Neuronal stem cell (in vitro differentiated cells): ENCODE results near the gene GATAD2B.

Experiments
- DNase-seq: peaks from one replicate; pipeline ENCODE4 v3.0.0-alpha.2; 2013; ENCODE audit warnings: low spot score
- H2AFZ ChIP-seq: one replicate; pipeline ENCODE4 v1.6.1; 2013; ENCODE audit warnings: mild to moderate bottlenecking, low read length, inconsistent platforms
- H2AK5ac ChIP-seq: 2 replicates; pipeline ENCODE4 v1.6.1; 2013; ENCODE audit warnings: low read depth, mild to moderate bottlenecking, inconsistent platforms, low read length, moderate library complexity, mixed read lengths
- H2BK120ac ChIP-seq: 2 replicates; pipeline ENCODE4 v1.6.1; 2013; ENCODE audit warnings: low read depth, mild to moderate bottlenecking, inconsistent platforms, low read length, moderate library complexity, mixed read lengths
- H2BK12ac ChIP-seq: one replicate; pipeline ENCODE4 v1.6.1; 2013; ENCODE audit warnings: low read length, inconsistent platforms
- H2BK15ac ChIP-seq: 2 replicates; pipeline ENCODE4 v1.6.1; 2013; ENCODE audit warnings: mild to moderate bottlenecking, low read length, inconsistent platforms, mixed read lengths
- H2BK5ac ChIP-seq: one replicate; pipeline ENCODE4 v1.6.1; 2013; ENCODE audit warnings: inconsistent platforms, mild to moderate bottlenecking, low read length, moderate library complexity
- H3K14ac ChIP-seq: one replicate; pipeline ENCODE4 v1.6.1; 2013; ENCODE audit warnings: low read length, inconsistent platforms
- H3K18ac ChIP-seq: 2 replicates; pipeline ENCODE4 v1.6.1; 2013; ENCODE audit warnings: low read length, inconsistent platforms
- H3K23ac ChIP-seq: 2 replicates; pipeline ENCODE4 v1.6.1; 2013; ENCODE audit warnings: low read depth, mild to moderate bottlenecking, mixed read lengths, low read length, inconsistent platforms; ENCODE audit not compliant: poor library complexity
- H3K27ac ChIP-seq: replicated peaks from 3 replicates; pipeline ENCODE4 v1.5.1; 2013; ENCODE audit warnings: low read length, inconsistent platforms
- H3K27me3 ChIP-seq, 3 experiments: 2 replicates each; pipeline ENCODE4 v1.6.1; 2013; ENCODE audit warnings: low read length in 3 of 3, mild to moderate bottlenecking in 2 of 3, inconsistent platforms in 1 of 3, low read depth in 1 of 3, mixed read lengths in 1 of 3, moderate library complexity in 1 of 3; ENCODE audit not compliant: control insufficient read depth in 3 of 3, insufficient read depth in 3 of 3
- H3K36me3 ChIP-seq, 2 donors: replicated peaks in 1 of 2; 2 replicates each; pipeline ENCODE4 v1.6.1; 2013; ENCODE audit warnings: low read length in 2 of 2; ENCODE audit not compliant: control insufficient read depth in 2 of 2, insufficient read depth in 2 of 2
- H3K4ac ChIP-seq: 2 replicates; pipeline ENCODE4 v1.6.1; 2013; ENCODE audit warnings: inconsistent platforms, mild to moderate bottlenecking, low read length, moderate library complexity
- H3K4me1 ChIP-seq, 2 donors: 1 replicate in 1 of 2; 2 replicates in 1 of 2; pipeline ENCODE4 v1.6.1; 2013; ENCODE audit warnings: low read length in 2 of 2, low read depth in 1 of 2; ENCODE audit not compliant: control insufficient read depth in 2 of 2, insufficient read depth in 1 of 2
- H3K4me2 ChIP-seq: one replicate; pipeline ENCODE4 v1.6.1; 2013; ENCODE audit warnings: mild to moderate bottlenecking, low read length, inconsistent platforms; ENCODE audit not compliant: insufficient read depth, poor library complexity, severe bottlenecking
- H3K4me3 ChIP-seq, 2 donors: 2 replicates each; pipeline ENCODE4 v1.5.1; 2013; ENCODE audit warnings: low read length in 2 of 2, mild to moderate bottlenecking in 2 of 2, inconsistent platforms in 1 of 2, moderate library complexity in 1 of 2
- H3K79me1 ChIP-seq: one replicate; pipeline ENCODE4 v1.6.1; 2013; ENCODE audit warnings: low read depth, mild to moderate bottlenecking, inconsistent platforms, low read length, moderate library complexity
- H3K9ac ChIP-seq: one replicate; pipeline ENCODE4 v1.6.1; 2013; ENCODE audit warnings: mild to moderate bottlenecking, low read depth, low read length, inconsistent platforms; ENCODE audit not compliant: poor library complexity
- H3K9me3 ChIP-seq, 2 donors: replicated peaks in 1 of 2; 2 replicates each; pipeline versions ENCODE3 to v1.6.1; 2013; ENCODE audit warnings: low read length in 2 of 2, mild to moderate bottlenecking in 2 of 2, inconsistent platforms in 1 of 2, low read depth in 1 of 2, mixed read lengths in 1 of 2, moderate library complexity in 1 of 2; ENCODE audit not compliant: control insufficient read depth in 2 of 2, insufficient read depth in 1 of 2
- H4K8ac ChIP-seq: one replicate; pipeline ENCODE4 v1.6.1; 2013; ENCODE audit warnings: low read depth, mild to moderate bottlenecking, inconsistent platforms, low read length, moderate library complexity
- H4K91ac ChIP-seq: one replicate; pipeline ENCODE4 v1.6.1; 2013; ENCODE audit warnings: low read length, low read depth, mild to moderate bottlenecking, inconsistent platforms; ENCODE audit not compliant: poor library complexity
- WGBS, 2 donors: extraction: QIAGEN DNeasy Blood & Tissue Kit; methylation state at CpG; one replicate each; pipeline ENCODE4 v1.1.7; 2013; ENCODE audit warnings: missing lambda C conversion rate in 2 of 2, mixed read lengths in 1 of 2; ENCODE audit not compliant: insufficient read length in 2 of 2, insufficient replicate concordance in 1 of 2; ENCODE audit errors: extremely low coverage in 2 of 2; 5-methylcytosine and 5-hydroxymethylcytosine counted together

GATAD2B gene

DNA sequence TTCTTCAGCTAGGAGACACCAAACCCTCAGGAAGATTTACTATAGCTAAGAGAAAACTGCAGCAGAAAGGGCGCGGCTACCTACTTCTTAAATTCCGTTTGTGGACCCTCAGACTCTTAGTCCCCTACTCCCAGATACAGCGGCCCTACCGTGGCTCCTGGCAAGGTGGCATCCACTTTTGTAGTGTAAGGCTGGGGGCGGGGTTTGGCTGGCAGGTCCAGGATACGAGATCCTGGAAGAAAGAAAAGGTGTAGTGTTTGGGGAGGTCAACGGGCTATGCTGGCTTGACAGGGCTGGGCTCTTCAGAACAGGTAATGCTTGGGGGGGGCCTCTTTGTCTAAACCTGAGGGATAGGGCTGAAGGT, 45.2 kb upstream of the GATAD2B start:
- Histone ChIP-seq H4K8ac (no peak overlapping the region), H3K27ac (peak overlapping the region; percentile 91), H3K4ac (no peak overlapping the region), H3K4me2 (peak overlapping the region; percentile 63), H2BK120ac (no peak overlapping the region), H2AFZ (peak overlapping the region; percentile 65), H4K91ac (no peak overlapping the region), H3K18ac (peak overlapping the region; percentile 59), H3K9ac (no peak overlapping the region), H3K23ac (no peak overlapping the region), H2BK12ac (no peak overlapping the region), H2AK5ac (peak overlapping the region; percentile 87), H3K27me3 (no peaks in the 10 kb centered on the region), H3K4me3 (peak overlapping the region; percentile 54 to 60), H3K4me1 (peaks cover 6 to 14% of the 10 kb centered on the region in 2 donors), H3K79me1 (no peaks in the 10 kb centered on the region), H3K36me3 (peaks cover 1 to 28% of the 10 kb centered on the region in 2 donors), H2BK5ac (no peak overlapping the region), H3K9me3 (no peaks in the 10 kb centered on the region), H3K14ac (no peak overlapping the region), H2BK15ac (peak overlapping the region; percentile 1)
- WGBS, 2 donors = no CpG with 5 or more reads among the region's 8 CpGs
- DNase-seq = no peak

DNA sequence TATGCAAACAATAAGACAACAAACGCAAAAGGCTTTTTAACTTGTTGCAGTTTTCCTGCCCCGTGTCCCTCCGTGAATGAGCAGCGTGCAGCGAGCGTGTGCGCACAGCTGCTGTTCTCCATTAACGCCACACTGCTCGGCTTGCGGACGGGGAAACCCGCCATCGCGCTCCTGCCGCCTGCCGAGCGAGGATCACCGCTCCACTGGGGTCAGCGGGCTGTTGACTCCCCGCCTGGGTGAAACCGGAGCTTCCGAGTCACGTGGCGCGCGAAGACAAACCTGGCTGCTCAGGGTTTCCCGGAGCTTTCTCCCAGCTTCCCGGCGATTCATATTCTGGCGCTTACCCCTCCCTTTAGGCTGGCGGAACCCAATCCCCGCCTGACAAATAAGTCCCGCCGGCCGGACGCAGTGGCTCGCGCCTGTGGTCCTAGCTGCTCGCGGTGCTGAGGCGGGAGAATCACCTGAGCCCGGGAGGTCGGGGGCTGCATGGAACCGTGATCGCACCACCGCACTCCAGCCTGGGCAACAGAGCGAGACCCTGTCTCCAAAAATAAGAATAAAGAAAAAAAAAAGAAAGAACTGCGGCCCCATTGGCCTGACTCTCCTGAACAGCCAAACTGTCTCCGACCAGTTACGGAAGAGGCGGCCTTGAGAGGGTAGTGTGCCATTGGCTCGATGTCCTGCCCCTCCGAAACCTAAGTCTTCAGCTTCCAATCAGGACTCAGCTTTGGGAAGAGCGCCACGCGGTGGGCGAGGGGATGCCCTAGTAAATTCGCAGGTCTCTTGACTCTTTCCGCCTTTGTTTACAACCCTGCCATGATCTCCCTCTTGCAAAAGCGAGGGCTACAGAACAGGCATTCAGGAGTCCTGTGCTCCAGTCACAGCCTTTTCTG, 44.6 kb upstream of the GATAD2B start, which contains the start of gene CREB3L4:
Gene CREB3L4, plus strand, starts transcription at position 796 of the 893 bp plus-strand sequence. CDS start 624 bp downstream, outside the sequence.
- Histone ChIP-seq H2BK15ac (peak within 1 kb of the TSS; percentile 82), H3K4me3 (peak within 1 kb of the TSS; percentile 54 to 85), H3K4ac (no peak within 1 kb of the TSS), H3K79me1 (peaks cover 3% of the 10 kb centered on the region), H2AK5ac (peak within 1 kb of the TSS; percentile 87), H3K23ac (peak within 1 kb of the TSS; percentile 90), H4K8ac (no peak within 1 kb of the TSS), H2AFZ (peak within 1 kb of the TSS; percentile 77), H2BK5ac (no peak within 1 kb of the TSS), H3K9ac (peak within 1 kb of the TSS; percentile 83), H3K27me3 (no peaks in the 10 kb centered on the region), H3K36me3 (peaks cover 0 to 22% of the 10 kb centered on the region in 2 donors), H4K91ac (no peak within 1 kb of the TSS), H3K4me1 (peaks cover 10 to 18% of the 10 kb centered on the region in 2 donors), H3K9me3 (no peaks in the 10 kb centered on the region), H3K4me2 (peak within 1 kb of the TSS; percentile 84), H3K27ac (peak within 1 kb of the TSS; percentile 91), H3K14ac (no peak within 1 kb of the TSS), H2BK12ac (no peak within 1 kb of the TSS), H3K18ac (peak within 1 kb of the TSS; percentile 95), H2BK120ac (no peak within 1 kb of the TSS)
- no CpG with 5 or more reads among the region's 60 CpGs for WGBS, 2 donors
- peak; percentile 92 for DNase-seq

DNA sequence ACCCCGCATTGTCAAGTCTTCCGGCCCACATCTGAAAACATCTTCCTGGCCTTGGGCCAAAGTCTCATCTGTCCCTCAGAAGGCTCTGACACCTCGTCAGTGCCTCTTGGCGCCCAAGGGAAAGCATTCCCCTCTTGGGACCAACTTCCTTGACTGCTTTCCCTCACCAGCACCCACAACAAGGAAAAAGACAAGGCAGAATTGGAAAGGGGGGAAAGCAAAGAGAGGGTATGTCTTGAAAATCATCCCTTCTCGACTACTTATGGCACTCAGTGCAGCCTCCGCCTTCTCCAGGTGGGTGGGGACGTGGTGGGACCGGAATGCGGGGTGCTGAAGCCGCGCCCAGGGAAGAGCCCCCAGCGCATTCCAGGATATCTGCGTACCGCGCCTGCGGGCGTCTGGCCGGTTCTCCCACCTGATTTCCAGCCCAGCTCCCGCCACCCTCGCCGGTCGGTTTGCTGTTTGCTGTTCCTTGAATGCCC, 41.1 kb upstream of the GATAD2B start:
- H2AFZ ChIP-seq = peak overlapping the region; percentile 83
- no peak overlapping the region for H3K14ac ChIP-seq
- peak overlapping the region; percentile 8 for H3K23ac ChIP-seq
- H3K4ac ChIP-seq = no peak overlapping the region
- H4K8ac ChIP-seq = no peak overlapping the region
- no peak overlapping the region for H4K91ac ChIP-seq
- peak overlapping the region; percentile 45 for H2BK5ac ChIP-seq
- H2BK120ac ChIP-seq = no peak overlapping the region
- no CpG with 5 or more reads among the region's 22 CpGs for WGBS, 2 donors
- peak; percentile 69 for DNase-seq
- H3K4me1 ChIP-seq = peaks cover 18 to 29% of the 10 kb centered on the region in 2 donors
- peak overlapping the region; percentile 58 for H3K18ac ChIP-seq
- no peak overlapping the region for H2BK12ac ChIP-seq
- H3K36me3 ChIP-seq = peaks cover 20 to 41% of the 10 kb centered on the region in 2 donors
- H3K27me3 ChIP-seq = no peaks in the 10 kb centered on the region
- H3K79me1 ChIP-seq = peaks cover 8% of the 10 kb centered on the region
- H3K9ac ChIP-seq = peak overlapping the region; percentile 78
- H2BK15ac ChIP-seq = no peak overlapping the region
- peak overlapping the region; percentile 80 for H3K4me2 ChIP-seq
- H2AK5ac ChIP-seq = peak overlapping the region; percentile 25
- H3K27ac ChIP-seq = peak overlapping the region; percentile 97
- H3K4me3 ChIP-seq = peak overlapping the region; percentile 68 to 83
- H3K9me3 ChIP-seq = no peaks in the 10 kb centered on the region
